ENCODE results near the gene ZNF497. TPM values are rescaled to one million over a fixed set of nuclear protein-coding genes. Genes with fewer than 3 reads are reported as not detected.

Gene ZNF497
- total RNA-seq, 1 donor: 0.86 TPM

- H3K4me3 ChIP-seq (ENCODE audit: low read depth, low read length): no peak overlapping the region
- no peak for DNase-seq (ENCODE audit: low read depth)
- TF ChIP-seq CTCF (IDR thresholded peaks at IDR 0.05; ENCODE audit: insufficient read depth, low read depth, low read length): peak; percentile 17
Observed at GRCh38 chr19:58328999-58329398, 33.6 kb downstream of the ZNF497 start.

GRCh38 chr19:58326914-58327726, 35.4 kb downstream of the ZNF497 start, which contains the start of gene ZSCAN22:
Gene ZSCAN22 (plus strand): TSS chr19:58326994. CDS start chr19:58334803, 7,809 bp downstream.
- DNase-seq (ENCODE audit: low read depth): peak; percentile 96
- no peak for TF ChIP-seq CTCF (IDR thresholded peaks at IDR 0.05; ENCODE audit: insufficient read depth, low read depth, low read length)

GRCh38 chr19:58326501-58326913, 36.0 kb downstream of the ZNF497 start:
- DNase-seq (ENCODE audit: low read depth): no peak
- TF ChIP-seq CTCF (IDR thresholded peaks at IDR 0.05; ENCODE audit: insufficient read depth, low read depth, low read length): no peak
- peak overlapping the region; percentile 87 for H3K4me3 ChIP-seq (ENCODE audit: low read depth, low read length)

More at GRCh38 chr19:58326914-58327726, 35.4 kb downstream of the ZNF497 start, which contains the start of gene ZSCAN22:
- H3K4me3 ChIP-seq (ENCODE audit: low read depth, low read length): peak within 1 kb of the TSS; percentile 87

- peak overlapping the region; percentile 87 for H3K4me3 ChIP-seq (ENCODE audit: low read depth, low read length)
- TF ChIP-seq CTCF (IDR thresholded peaks at IDR 0.05; ENCODE audit: insufficient read depth, low read depth, low read length): no peak
- no peak for DNase-seq (ENCODE audit: low read depth)
Observed at GRCh38 chr19:58325311-58326022, 37.1 kb downstream of the ZNF497 start.

GRCh38 chr19:58319241-58319640, 43.3 kb downstream of the ZNF497 start:
- no peak for TF ChIP-seq CTCF (IDR thresholded peaks at IDR 0.05; ENCODE audit: insufficient read depth, low read depth, low read length)
- no peak for DNase-seq (ENCODE audit: low read depth)

GRCh38 chr19:58318297-58318696, 44.3 kb downstream of the ZNF497 start:
- DNase-seq (ENCODE audit: low read depth): no peak
- H3K4me3 ChIP-seq (ENCODE audit: low read depth, low read length): no peak overlapping the region
- TF ChIP-seq CTCF (IDR thresholded peaks at IDR 0.05; ENCODE audit: insufficient read depth, low read depth, low read length): no peak

More at GRCh38 chr19:58319241-58319640, 43.3 kb downstream of the ZNF497 start:
- no peak overlapping the region for H3K4me3 ChIP-seq (ENCODE audit: low read depth, low read length)

Data from fibroblast of villous mesenchyme (primary cell).